HepG2 (cell line): ENCODE results near the gene HSD11B2. TPM values are rescaled to one million over a fixed set of nuclear protein-coding genes. Genes with fewer than 3 reads are reported as not detected.

Experiments used
- CREM ChIP-seq, 2 experiments: sonication (generic) in 1 of 2; formaldehyde crosslinking in 1 of 2; IDR thresholded peaks; 2 replicates each; pipeline versions ENCODE4 v1.4.0 to v1.6.1; 2016 to 2020; ENCODE audit warnings: antibody characterized with exemption in 1 of 2, mild to moderate bottlenecking in 1 of 2, missing genetic modification reagents in 1 of 2
- DRAP1 ChIP-seq: IDR thresholded peaks from 2 replicates; pipeline ENCODE4 v1.6.1; 2016; ENCODE audit warnings: missing genetic modification reagents, missing compliant biosample characterization
- FOSL2 ChIP-seq: sonication (generic); formaldehyde crosslinking; IDR thresholded peaks from 2 replicates; pipeline ENCODE4 v1.4.0; 2020; ENCODE audit warnings: missing genetic modification reagents
- FOXP1 ChIP-seq, 2 experiments: fragments of 450-650 bp in 1 of 2; IDR thresholded peaks; 2 replicates each; pipeline ENCODE4 v1.6.1; 2017 to 2018; ENCODE audit warnings: antibody characterized with exemption in 1 of 2
- GABPB1 ChIP-seq: IDR thresholded peaks from 2 replicates; pipeline ENCODE4 v1.6.1; 2016; ENCODE audit warnings: mild to moderate bottlenecking, missing genetic modification reagents, moderate library complexity, missing compliant biosample characterization
- KDM5A ChIP-seq: fragments of 200-600 bp; sonication (generic); IDR thresholded peaks from 2 replicates; pipeline ENCODE4 v1.7.0; 2018; ENCODE audit warnings: antibody characterized with exemption, mild to moderate bottlenecking, low read length, borderline replicate concordance
- KLF11 ChIP-seq: IDR thresholded peaks from 2 replicates; pipeline ENCODE4 v1.6.1; 2016; ENCODE audit warnings: missing compliant biosample characterization
- KMT2A ChIP-seq: sonication (generic); formaldehyde crosslinking; IDR thresholded peaks from 2 replicates; pipeline ENCODE4 v1.4.0; 2020; ENCODE audit warnings: missing genetic modification reagents
- NFIB ChIP-seq: sonication (generic); formaldehyde crosslinking; IDR thresholded peaks from 2 replicates; pipeline ENCODE4 v1.9.0; 2021; ENCODE audit warnings: missing genetic modification reagents, mild to moderate bottlenecking, borderline replicate concordance
- PITX1 ChIP-seq: sonication (generic); formaldehyde crosslinking; IDR thresholded peaks from 2 replicates; pipeline ENCODE4 v1.5.1; 2020; ENCODE audit warnings: mild to moderate bottlenecking, missing genetic modification reagents
- SALL1 ChIP-seq: sonication (generic); formaldehyde crosslinking; IDR thresholded peaks from 2 replicates; pipeline ENCODE4 v1.8.0; 2022; ENCODE audit warnings: mild to moderate bottlenecking, missing genetic modification reagents
- SAP130 ChIP-seq: IDR thresholded peaks from 2 replicates; pipeline ENCODE4 v1.6.1; 2016; ENCODE audit warnings: low read depth
- TCF12 ChIP-seq, 2 experiments: fragments of 450-650 bp in 1 of 2; sonication (generic) in 1 of 2; formaldehyde crosslinking in 1 of 2; IDR thresholded peaks; 2 replicates each; pipeline versions ENCODE4 v1.6.1 to v1.8.0; 2017 to 2022; ENCODE audit warnings: antibody characterized with exemption in 1 of 2, mild to moderate bottlenecking in 1 of 2, missing genetic modification reagents in 1 of 2, moderate library complexity in 1 of 2
- ZBTB33 ChIP-seq: sonication (generic); formaldehyde crosslinking; IDR thresholded peaks from 2 replicates; pipeline ENCODE4 v1.4.0; 2020; ENCODE audit warnings: missing genetic modification reagents
- ZFP1 ChIP-seq: IDR thresholded peaks from 2 replicates; pipeline ENCODE4 v1.6.1; 2016
- ZFP62 ChIP-seq: sonication (generic); formaldehyde crosslinking; IDR thresholded peaks from 2 replicates; pipeline ENCODE4 v1.4.0; 2020; ENCODE audit warnings: missing genetic modification reagents
- ZNF143 ChIP-seq: sonication (generic); formaldehyde crosslinking; IDR thresholded peaks from 2 replicates; pipeline ENCODE4 v1.4.0; 2020; ENCODE audit warnings: missing genetic modification reagents
- ZNF205 ChIP-seq: IDR thresholded peaks from 2 replicates; pipeline ENCODE4 v1.6.1; 2018; ENCODE audit warnings: missing biosample characterization, missing genetic modification reagents
- ZNF296 ChIP-seq: sonication (generic); formaldehyde crosslinking; conservative IDR thresholded peaks from 2 replicates; pipeline ENCODE4 v1.5.0; 2020; ENCODE audit warnings: mild to moderate bottlenecking, missing genetic modification reagents
- ZNF350 ChIP-seq: sonication (generic); formaldehyde crosslinking; IDR thresholded peaks from 2 replicates; pipeline ENCODE4 v1.4.0; 2020; ENCODE audit warnings: mild to moderate bottlenecking, low read depth, missing genetic modification reagents, borderline replicate concordance
- ZNF570 ChIP-seq: sonication (generic); formaldehyde crosslinking; IDR thresholded peaks from 2 replicates; pipeline ENCODE4 v1.4.0; 2020; ENCODE audit warnings: mild to moderate bottlenecking, missing genetic modification reagents, borderline replicate concordance
- ZNF652 ChIP-seq: IDR thresholded peaks from 2 replicates; pipeline ENCODE4 v1.6.1; 2016; ENCODE audit warnings: low read depth, borderline replicate concordance
- ZNF724P ChIP-seq: sonication (generic); formaldehyde crosslinking; IDR thresholded peaks from 2 replicates; pipeline ENCODE4 v1.8.0; 2022; ENCODE audit warnings: missing genetic modification reagents, borderline replicate concordance
- ZNF83 ChIP-seq: sonication (generic); formaldehyde crosslinking; IDR thresholded peaks from 2 replicates; pipeline ENCODE4 v1.4.0; 2020; ENCODE audit warnings: missing genetic modification reagents, mild to moderate bottlenecking, borderline replicate concordance
- ZSCAN9 ChIP-seq: IDR thresholded peaks from 2 replicates; pipeline ENCODE4 v1.6.1; 2016; ENCODE audit warnings: borderline replicate concordance
- polyA plus RNA-seq, 8 experiments: library from polyadenylated mRNA; depleted of rRNA in 3 of 8; stranded (reverse) in 7 of 8; unstranded in 1 of 8; fragments of >200 nt; fragmentation: Illumina TruSeq in 4 of 8; extraction: Trizol in 4 of 8; gene quantifications; 2 replicates each; pipeline versions ENCODE4 v1.2.1 to v1.2.3, GENCODE V29; 2011 to 2016; ENCODE audit warnings: low read depth in 4 of 8, missing spikeins in 1 of 8, mixed read lengths in 1 of 8; ENCODE audit not compliant: insufficient read depth in 1 of 8
- total RNA-seq, 5 experiments: library from RNA; depleted of rRNA; stranded (reverse); fragments of >200 nt; fragmentation: Illumina TruSeq; extraction: Trizol; gene quantifications; 2 replicates each; pipeline ENCODE4 v1.2.3, GENCODE V29; 2016; ENCODE audit warnings: low read depth in 1 of 5
- TF ChIP-seq, protein P1 (sequence below): sonication (generic); formaldehyde crosslinking; IDR thresholded peaks from 2 replicates; pipeline ENCODE4 v1.4.0; 2020; ENCODE audit warnings: missing genetic modification reagents

Gene HSD11B2
- total and polyA plus RNA-seq, 2 of the 13 experiments (the other 11 are each of a cell fraction or from before 2014, with no cell fraction given): 8.9 to 13.6 TPM

DNA sequence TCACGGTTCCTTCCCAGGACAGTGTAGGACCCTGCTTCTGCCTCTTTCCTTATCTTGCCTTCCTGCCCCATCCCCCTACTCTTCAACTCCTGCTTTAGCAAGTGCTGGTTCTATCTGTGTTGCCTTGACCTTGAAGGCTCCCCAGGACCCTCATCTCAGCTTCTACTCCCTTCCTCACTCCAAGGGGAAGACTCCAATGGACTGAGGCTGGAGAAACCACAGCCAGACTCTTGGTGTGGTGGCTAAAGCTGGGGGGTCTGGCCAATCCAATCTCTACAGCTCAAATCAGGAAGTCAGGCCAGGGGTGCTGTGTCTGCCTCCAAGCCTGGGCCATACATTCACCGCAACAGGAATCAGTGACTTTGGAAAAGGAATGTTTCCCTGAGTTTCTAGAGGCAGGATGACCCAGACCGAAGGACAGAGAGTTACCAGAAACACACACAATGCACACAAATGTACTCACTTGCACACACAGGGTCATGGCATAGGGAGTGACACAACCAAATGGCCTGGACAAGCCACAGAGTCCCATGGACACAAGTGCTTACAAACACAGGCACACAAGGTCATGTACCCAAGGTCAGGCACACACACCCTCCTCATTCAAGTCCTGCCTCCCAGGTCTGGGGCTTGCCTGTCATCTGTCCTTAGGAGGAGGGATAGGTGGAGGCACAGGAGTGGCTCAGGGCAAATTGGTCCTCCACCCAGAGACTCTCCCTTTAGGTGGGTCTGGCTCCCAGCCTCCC lies 1.7 kb upstream of the HSD11B2 start (continued):
- TF ChIP-seq, protein P1, sequence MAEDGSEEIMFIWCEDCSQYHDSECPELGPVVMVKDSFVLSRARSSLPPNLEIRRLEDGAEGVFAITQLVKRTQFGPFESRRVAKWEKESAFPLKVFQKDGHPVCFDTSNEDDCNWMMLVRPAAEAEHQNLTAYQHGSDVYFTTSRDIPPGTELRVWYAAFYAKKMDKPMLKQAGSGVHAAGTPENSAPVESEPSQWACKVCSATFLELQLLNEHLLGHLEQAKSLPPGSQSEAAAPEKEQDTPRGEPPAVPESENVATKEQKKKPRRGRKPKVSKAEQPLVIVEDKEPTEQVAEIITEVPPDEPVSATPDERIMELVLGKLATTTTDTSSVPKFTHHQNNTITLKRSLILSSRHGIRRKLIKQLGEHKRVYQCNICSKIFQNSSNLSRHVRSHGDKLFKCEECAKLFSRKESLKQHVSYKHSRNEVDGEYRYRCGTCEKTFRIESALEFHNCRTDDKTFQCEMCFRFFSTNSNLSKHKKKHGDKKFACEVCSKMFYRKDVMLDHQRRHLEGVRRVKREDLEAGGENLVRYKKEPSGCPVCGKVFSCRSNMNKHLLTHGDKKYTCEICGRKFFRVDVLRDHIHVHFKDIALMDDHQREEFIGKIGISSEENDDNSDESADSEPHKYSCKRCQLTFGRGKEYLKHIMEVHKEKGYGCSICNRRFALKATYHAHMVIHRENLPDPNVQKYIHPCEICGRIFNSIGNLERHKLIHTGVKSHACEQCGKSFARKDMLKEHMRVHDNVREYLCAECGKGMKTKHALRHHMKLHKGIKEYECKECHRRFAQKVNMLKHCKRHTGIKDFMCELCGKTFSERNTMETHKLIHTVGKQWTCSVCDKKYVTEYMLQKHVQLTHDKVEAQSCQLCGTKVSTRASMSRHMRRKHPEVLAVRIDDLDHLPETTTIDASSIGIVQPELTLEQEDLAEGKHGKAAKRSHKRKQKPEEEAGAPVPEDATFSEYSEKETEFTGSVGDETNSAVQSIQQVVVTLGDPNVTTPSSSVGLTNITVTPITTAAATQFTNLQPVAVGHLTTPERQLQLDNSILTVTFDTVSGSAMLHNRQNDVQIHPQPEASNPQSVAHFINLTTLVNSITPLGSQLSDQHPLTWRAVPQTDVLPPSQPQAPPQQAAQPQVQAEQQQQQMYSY (CRISPR knock-in tag): no peak
- no peak for TF ChIP-seq ZNF83 (CRISPR knock-in tag)
- 0 out of 2 replicates have a peak, but pooled peaks have one; percentile 36 for TF ChIP-seq ZFP1 (CRISPR knock-in tag)
- peak; percentile 50; the same call in 1 of the 2 replicates for TF ChIP-seq SALL1
- peak; percentile 85 for TF ChIP-seq SAP130 (CRISPR knock-in tag)
- TF ChIP-seq NFIB: no peak
- TF ChIP-seq ZSCAN9 (CRISPR knock-in tag): 0 out of 2 replicates have a peak, but pooled peaks have one; percentile 5
- TF ChIP-seq PITX1: peak; percentile 69; the same call in 1 of the 2 replicates
- TF ChIP-seq CREM (IDR thresholded peaks at IDR 0.05): no peak
- no peak for TF ChIP-seq CREM (CRISPR knock-in tag; IDR thresholded peaks at IDR 0.05)
- no peak for TF ChIP-seq ZBTB33
- no peak for TF ChIP-seq ZFP62 (CRISPR knock-in tag)
- no peak for TF ChIP-seq ZNF296
- peak; percentile 61; the same call in 1 of the 2 replicates for TF ChIP-seq KLF11 (CRISPR knock-in tag)
- no peak for TF ChIP-seq ZNF205
- TF ChIP-seq KMT2A (CRISPR knock-in tag): no peak
- TF ChIP-seq ZNF652 (CRISPR knock-in tag): no peak
- TF ChIP-seq FOXP1 (IDR thresholded peaks at IDR 0.05): no peak
- peak; percentile 71 for TF ChIP-seq FOXP1 (CRISPR knock-in tag; IDR thresholded peaks at IDR 0.05)
- TF ChIP-seq KDM5A: no peak
- TF ChIP-seq ZNF350: no peak
- TF ChIP-seq GABPB1: no peak; the same call in 1 of the 2 replicates
- TF ChIP-seq TCF12 (IDR thresholded peaks at IDR 0.05): no peak
- TF ChIP-seq TCF12 (CRISPR knock-in tag; IDR thresholded peaks at IDR 0.05): no peak
- TF ChIP-seq FOSL2 (CRISPR knock-in tag): peak; percentile 42
- TF ChIP-seq ZNF724P (CRISPR knock-in tag): no peak
- TF ChIP-seq ZNF570 (CRISPR knock-in tag): no peak
- 0 out of 2 replicates have a peak, but pooled peaks have one; percentile 14 for TF ChIP-seq ZNF143 (CRISPR knock-in tag)
- no peak; the same call in 1 of the 2 replicates for TF ChIP-seq DRAP1
